ENCODE results near the gene RNF14.

RNF14 gene

GRCh38 chr5:141982626-141983025 is 13.7 kb downstream of the RNF14 start:
- DNase-seq: no peak

- DNase-seq: no peak
These were observed 17.2 kb downstream of the RNF14 start for GRCh38 chr5:141986072-141986471.

- DNase-seq: no peak
These were observed 20.8 kb downstream of the RNF14 start for GRCh38 chr5:141989720-141990119.

- peak; percentile 79 for DNase-seq
These were observed 23.6 kb downstream of the RNF14 start for GRCh38 chr5:141992349-141992963.

- DNase-seq: no peak
These were observed 25.7 kb downstream of the RNF14 start for GRCh38 chr5:141994511-141995136.

GRCh38 chr5:141995656-141996055 is 26.8 kb downstream of the RNF14 start:
- no peak for DNase-seq

GRCh38 chr5:141997358-141997960 is 28.6 kb downstream of the RNF14 start:
- DNase-seq: no peak

- DNase-seq: no peak
These were observed 31.3 kb downstream of the RNF14 start for GRCh38 chr5:142000173-142000572.

- no peak for DNase-seq
These were observed 32.0 kb downstream of the RNF14 start for GRCh38 chr5:142000704-142001484.

- DNase-seq: no peak
These were observed 34.4 kb downstream of the RNF14 start for GRCh38 chr5:142003266-142003800.

GRCh38 chr5:142006363-142007236 is 37.7 kb downstream of the RNF14 start:
- DNase-seq: no peak

GRCh38 chr5:142007237-142007544 is 38.3 kb downstream of the RNF14 start:
- DNase-seq: no peak

GRCh38 chr5:142008813-142009212 is 39.9 kb downstream of the RNF14 start:
- no peak for DNase-seq

- DNase-seq: no peak
These were observed 41.0 kb downstream of the RNF14 start for GRCh38 chr5:142009886-142010285.

GRCh38 chr5:142011572-142012185 is 42.8 kb downstream of the RNF14 start:
- DNase-seq: no peak

- peak; percentile 43 for DNase-seq
These were observed 43.4 kb downstream of the RNF14 start for GRCh38 chr5:142012186-142012785.

GRCh38 chr5:142012792-142013388 is 44.0 kb downstream of the RNF14 start, which contains the start of gene GNPDA1:
Gene GNPDA1 (minus strand): TSS chr5:142013027. CDS start chr5:142012035, 992 bp downstream.
- peak; percentile 79 for DNase-seq

- DNase-seq: no peak
These were observed 45.0 kb downstream of the RNF14 start for GRCh38 chr5:142013734-142014521.

GRCh38 chr5:142014911-142015584 is 46.1 kb downstream of the RNF14 start:
- peak; percentile 52 for DNase-seq

Data from midbrain (tissue), 1 donor.